ENCODE data around the gene CDC73.

GRCh38 chr1:193157360-193157759, 35.5 kb downstream of the CDC73 start:
- TF ChIP-seq, protein P1, sequence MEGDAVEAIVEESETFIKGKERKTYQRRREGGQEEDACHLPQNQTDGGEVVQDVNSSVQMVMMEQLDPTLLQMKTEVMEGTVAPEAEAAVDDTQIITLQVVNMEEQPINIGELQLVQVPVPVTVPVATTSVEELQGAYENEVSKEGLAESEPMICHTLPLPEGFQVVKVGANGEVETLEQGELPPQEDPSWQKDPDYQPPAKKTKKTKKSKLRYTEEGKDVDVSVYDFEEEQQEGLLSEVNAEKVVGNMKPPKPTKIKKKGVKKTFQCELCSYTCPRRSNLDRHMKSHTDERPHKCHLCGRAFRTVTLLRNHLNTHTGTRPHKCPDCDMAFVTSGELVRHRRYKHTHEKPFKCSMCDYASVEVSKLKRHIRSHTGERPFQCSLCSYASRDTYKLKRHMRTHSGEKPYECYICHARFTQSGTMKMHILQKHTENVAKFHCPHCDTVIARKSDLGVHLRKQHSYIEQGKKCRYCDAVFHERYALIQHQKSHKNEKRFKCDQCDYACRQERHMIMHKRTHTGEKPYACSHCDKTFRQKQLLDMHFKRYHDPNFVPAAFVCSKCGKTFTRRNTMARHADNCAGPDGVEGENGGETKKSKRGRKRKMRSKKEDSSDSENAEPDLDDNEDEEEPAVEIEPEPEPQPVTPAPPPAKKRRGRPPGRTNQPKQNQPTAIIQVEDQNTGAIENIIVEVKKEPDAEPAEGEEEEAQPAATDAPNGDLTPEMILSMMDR (IDR thresholded peaks at IDR 0.05), result no peak
- no peak for TF ChIP-seq POLR2A (IDR thresholded peaks at IDR 0.05)

All from body of pancreas (tissue), 4 donors.